Keratinocyte (primary cell): Measurements from ENCODE around the gene BRIP1.
A peak's percentile ranks its signal among the peaks of the same experiment; 100 is the strongest.

Experiments used
- CTCF ChIP-seq, 3 experiments: IDR thresholded peaks in 1 of 3; conservative IDR thresholded peaks in 1 of 3; optimal IDR thresholded peaks in 1 of 3; 2 replicates in 2 of 3; 3 replicates in 1 of 3; pipeline versions ENCODE3 to v1.5.1; 2011; ENCODE audit warnings: low read length in 3 of 3, mild to moderate bottlenecking in 3 of 3, moderate library complexity in 2 of 3, control low read depth in 1 of 3, inconsistent platforms in 1 of 3; ENCODE audit not compliant: insufficient read depth in 2 of 3; ENCODE audit errors: extremely low read depth in 1 of 3
- EZH2 ChIP-seq: IDR thresholded peaks from one replicate; pipeline ENCODE4 v1.6.1; 2012; ENCODE audit warnings: inconsistent platforms, mild to moderate bottlenecking, low read length, moderate library complexity

GRCh38 chr17:61837175-61838051 lies 25.9 kb downstream of the BRIP1 start:
- TF ChIP-seq CTCF (optimal IDR thresholded peaks at IDR 0.05 in 1 of 3, IDR thresholded peaks at IDR 0.05 in 1 of 3, conservative IDR thresholded peaks at IDR 0.05 in 1 of 3; ENCODE audit: extremely low read depth in 1 of 3, insufficient read depth in 2 of 3, low read length in 3 of 3) (peak; percentile 59 to 81 (median 63)), EZH2 (no peak)
